Thyroid gland (tissue), 4 donors: ENCODE measurements around the gene NDEL1.

Source experiments
- CTCF ChIP-seq, 6 experiments: fragments of 200-600 bp in 3 of 6; fragments of 450-650 bp in 3 of 6; sonication (generic) in 3 of 6; IDR thresholded peaks; one replicate each; pipeline ENCODE4 v1.5.1; 2016 to 2019; ENCODE audit warnings: antibody characterized with exemption in 6 of 6, mild to moderate bottlenecking in 2 of 6, inconsistent platforms in 1 of 6, moderate library complexity in 1 of 6
- POLR2A ChIP-seq, 2 donors: fragments of 450-650 bp; IDR thresholded peaks; one replicate each; pipeline ENCODE4 v1.6.1; 2017; ENCODE audit warnings: antibody characterized with exemption in 2 of 2, mild to moderate bottlenecking in 2 of 2, moderate library complexity in 1 of 2

- TF ChIP-seq CTCF (IDR thresholded peaks at IDR 0.05) (no peak), POLR2A (IDR thresholded peaks at IDR 0.05) (no peak)
Observed at GRCh38 chr17:8470447-8471047, 34.9 kb downstream of the NDEL1 start.
